HEK293 (cell line): ENCODE results near the gene SORBS2.

Experiments
- CTCF ChIA-PET: fragments of 350-600 bp; formaldehyde crosslinking; extraction: SDS; loops from one replicate; lab custom pipeline; 2021; ENCODE audit warnings: antibody characterized with exemption; lab: Yijun Ruan, JAX
- POLR2A ChIA-PET: fragments of 300-600 bp; formaldehyde crosslinking; extraction: SDS; loops from one replicate; lab custom pipeline; 2020; ENCODE audit warnings: antibody characterized with exemption, inconsistent platforms; lab: Yijun Ruan, JAX
- H3K27ac ChIP-seq: fragments of 200-500 bp; sonication (Bioruptor generic); 2 replicates; pipeline ENCODE4 v1.5.1; 2014; ENCODE audit warnings: low read depth, low read length, control low read depth, inconsistent platforms; ENCODE audit errors: extremely low read depth
- H3K36me3 ChIP-seq, 2 experiments: fragments of 200-500 bp in 1 of 2; sonication (Bioruptor generic) in 1 of 2; 1 replicate in 1 of 2; 2 replicates in 1 of 2; pipeline ENCODE4 v1.5.1; 2014 to 2017; ENCODE audit warnings: inconsistent platforms in 2 of 2, low read length in 2 of 2; ENCODE audit not compliant: control insufficient read depth in 2 of 2, insufficient read depth in 1 of 2
- H3K4me1 ChIP-seq: fragments of 200-500 bp; sonication (Bioruptor generic); 2 replicates; pipeline ENCODE4 v1.5.1; 2014; ENCODE audit warnings: mild to moderate bottlenecking, low read length, inconsistent platforms; ENCODE audit not compliant: control insufficient read depth, insufficient read depth
- H3K4me3 ChIP-seq: 2 replicates; pipeline ENCODE4 v1.5.1; 2011; ENCODE audit warnings: low read depth, mild to moderate bottlenecking, control low read depth, low read length, moderate library complexity
- H3K9me3 ChIP-seq: fragments of 200-500 bp; sonication (Bioruptor generic); 2 replicates; pipeline ENCODE4 v1.5.1; 2014; ENCODE audit warnings: low read depth, low read length, inconsistent platforms; ENCODE audit not compliant: control insufficient read depth, insufficient read depth
- EGR2 ChIP-seq: fragments of 450-650 bp; formaldehyde crosslinking; IDR thresholded peaks from 2 replicates; pipeline ENCODE4 v1.5.1; 2016; ENCODE audit warnings: low read depth, missing biosample characterization, missing genetic modification characterization
- GLIS1 ChIP-seq: fragments of 450-650 bp; formaldehyde crosslinking; IDR thresholded peaks from 2 replicates; pipeline ENCODE4 v1.5.1; 2016; ENCODE audit warnings: missing biosample characterization, missing genetic modification characterization
- GLIS2 ChIP-seq: fragments of 450-650 bp; formaldehyde crosslinking; IDR thresholded peaks from 2 replicates; pipeline ENCODE4 v1.5.1; 2016; ENCODE audit warnings: missing biosample characterization, missing genetic modification characterization
- HIC1 ChIP-seq: fragments of 450-650 bp; formaldehyde crosslinking; IDR thresholded peaks from 2 replicates; pipeline ENCODE4 v1.5.1; 2016; ENCODE audit warnings: missing biosample characterization, missing genetic modification characterization
- SP7 ChIP-seq: fragments of 450-650 bp; formaldehyde crosslinking; IDR thresholded peaks from 2 replicates; pipeline ENCODE4 v1.5.1; 2016; ENCODE audit warnings: missing biosample characterization, missing genetic modification characterization
- ZEB2 ChIP-seq: fragments of 450-650 bp; formaldehyde crosslinking; IDR thresholded peaks from 2 replicates; pipeline ENCODE4 v1.5.1; 2016; ENCODE audit warnings: missing biosample characterization, missing genetic modification characterization
- ZFHX2 ChIP-seq: fragments of 450-650 bp; formaldehyde crosslinking; conservative IDR thresholded peaks from 2 replicates; pipeline ENCODE4 v1.5.1; 2016; ENCODE audit warnings: missing biosample characterization, missing genetic modification characterization
- ZFP69B ChIP-seq: fragments of 450-650 bp; formaldehyde crosslinking; IDR thresholded peaks from 2 replicates; pipeline ENCODE4 v1.5.1; 2016; ENCODE audit warnings: missing biosample characterization, missing genetic modification characterization
- ZNF341 ChIP-seq: fragments of 450-650 bp; formaldehyde crosslinking; IDR thresholded peaks from 2 replicates; pipeline ENCODE4; 2016; ENCODE audit warnings: low read depth, missing biosample characterization, missing genetic modification characterization
- ZNF350 ChIP-seq: fragments of 450-650 bp; formaldehyde crosslinking; IDR thresholded peaks from 2 replicates; pipeline ENCODE4 v1.5.0; 2017; ENCODE audit warnings: missing biosample characterization, mild to moderate bottlenecking, missing genetic modification characterization
- ZNF48 ChIP-seq: fragments of 450-650 bp; formaldehyde crosslinking; IDR thresholded peaks from 2 replicates; pipeline ENCODE4 v1.5.1; 2016; ENCODE audit warnings: missing biosample characterization, missing genetic modification characterization
- ZNF513 ChIP-seq: fragments of 450-650 bp; IDR thresholded peaks from 2 replicates; pipeline ENCODE4 v1.5.1; 2018; ENCODE audit warnings: missing biosample characterization, missing genetic modification characterization
- ZNF521 ChIP-seq: fragments of 450-650 bp; formaldehyde crosslinking; IDR thresholded peaks from 2 replicates; pipeline ENCODE4 v1.5.1; 2017; ENCODE audit warnings: missing biosample characterization, mild to moderate bottlenecking, missing genetic modification characterization
- ZNF555 ChIP-seq: fragments of 450-650 bp; formaldehyde crosslinking; conservative IDR thresholded peaks from 2 replicates; pipeline ENCODE4 v1.5.1; 2017; ENCODE audit warnings: missing biosample characterization, mild to moderate bottlenecking, missing genetic modification characterization, inconsistent platforms
- ZNF776 ChIP-seq: fragments of 450-650 bp; formaldehyde crosslinking; IDR thresholded peaks from 2 replicates; pipeline ENCODE4 v1.5.0; 2017; ENCODE audit warnings: missing biosample characterization, missing genetic modification characterization, borderline replicate concordance
- TF ChIP-seq, protein P1 (sequence below): fragments of 450-650 bp; formaldehyde crosslinking; IDR thresholded peaks from 2 replicates; pipeline ENCODE4 v1.5.1; 2016; ENCODE audit warnings: missing biosample characterization, missing genetic modification characterization, borderline replicate concordance

The SORBS2 gene

DNA sequence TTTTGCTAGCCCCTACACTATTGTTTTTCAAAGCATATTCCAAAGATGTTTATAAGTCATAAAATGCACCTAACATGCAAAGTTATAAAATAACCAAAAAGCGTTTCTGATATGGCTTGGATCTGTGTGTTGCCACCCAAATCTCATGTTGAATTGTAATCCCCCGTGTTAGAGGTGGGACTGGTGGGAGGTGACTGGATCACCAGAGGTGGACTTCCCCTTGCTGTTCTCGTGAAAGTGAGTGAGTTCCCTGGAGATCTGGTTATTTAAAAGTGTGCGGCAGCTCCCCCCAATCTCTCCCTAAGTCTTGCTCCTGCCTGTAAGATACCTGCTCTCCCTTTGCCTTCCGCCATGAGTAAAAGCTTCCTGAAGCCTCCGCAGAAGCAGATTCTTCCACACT, 22.8 kb upstream of the SORBS2 start (continued):
- TF ChIP-seq HIC1 (no peak), ZEB2 (no peak)

- Histone ChIP-seq H3K4me1 (peaks cover 2% of the 10 kb centered on the region; the same call in 1 of the 2 replicates), H3K9me3 (no peaks in the 10 kb centered on the region), H3K27ac (no peak overlapping the region), H3K36me3 (no peaks in the 10 kb centered on the region), H3K4me3 (no peak overlapping the region)
- ChIA-PET POLR2A (no interaction called here), CTCF (no interaction called here)
- no peak for TF ChIP-seq ZNF513 (tag by site-specific recombination)
- TF ChIP-seq ZNF776, result no peak
- TF ChIP-seq ZNF521 (tag by site-specific recombination), result no peak
- no peak for TF ChIP-seq ZNF555
- no peak for TF ChIP-seq ZFP69B (tag by site-specific recombination)
- TF ChIP-seq ZNF341, result no peak
- no peak for TF ChIP-seq ZNF350
- no peak for TF ChIP-seq ZNF48 (tag by site-specific recombination)
- TF ChIP-seq EGR2, result peak; percentile 52; the same call in 1 of the 2 replicates
- peak; percentile 12; the same call in 1 of the 2 replicates for TF ChIP-seq GLIS1 (tag by site-specific recombination)
- TF ChIP-seq ZFHX2 (tag by site-specific recombination), result peak; percentile 80
Observed at GRCh38 chr4:185834088-185834487, 22.1 kb upstream of the SORBS2 start.

GRCh38 chr4:185833055-185833598, 21.1 kb upstream of the SORBS2 start:
- no peak overlapping the region for H3K4me3 ChIP-seq
- ChIA-PET CTCF (no interaction called here), POLR2A (no interaction called here)
- H3K27ac ChIP-seq, result no peak overlapping the region
- no peaks in the 10 kb centered on the region for H3K4me1 ChIP-seq
- H3K9me3 ChIP-seq, result no peaks in the 10 kb centered on the region
- TF ChIP-seq SP7 (tag by site-specific recombination), result peak; percentile 86
- TF ChIP-seq, protein P1, sequence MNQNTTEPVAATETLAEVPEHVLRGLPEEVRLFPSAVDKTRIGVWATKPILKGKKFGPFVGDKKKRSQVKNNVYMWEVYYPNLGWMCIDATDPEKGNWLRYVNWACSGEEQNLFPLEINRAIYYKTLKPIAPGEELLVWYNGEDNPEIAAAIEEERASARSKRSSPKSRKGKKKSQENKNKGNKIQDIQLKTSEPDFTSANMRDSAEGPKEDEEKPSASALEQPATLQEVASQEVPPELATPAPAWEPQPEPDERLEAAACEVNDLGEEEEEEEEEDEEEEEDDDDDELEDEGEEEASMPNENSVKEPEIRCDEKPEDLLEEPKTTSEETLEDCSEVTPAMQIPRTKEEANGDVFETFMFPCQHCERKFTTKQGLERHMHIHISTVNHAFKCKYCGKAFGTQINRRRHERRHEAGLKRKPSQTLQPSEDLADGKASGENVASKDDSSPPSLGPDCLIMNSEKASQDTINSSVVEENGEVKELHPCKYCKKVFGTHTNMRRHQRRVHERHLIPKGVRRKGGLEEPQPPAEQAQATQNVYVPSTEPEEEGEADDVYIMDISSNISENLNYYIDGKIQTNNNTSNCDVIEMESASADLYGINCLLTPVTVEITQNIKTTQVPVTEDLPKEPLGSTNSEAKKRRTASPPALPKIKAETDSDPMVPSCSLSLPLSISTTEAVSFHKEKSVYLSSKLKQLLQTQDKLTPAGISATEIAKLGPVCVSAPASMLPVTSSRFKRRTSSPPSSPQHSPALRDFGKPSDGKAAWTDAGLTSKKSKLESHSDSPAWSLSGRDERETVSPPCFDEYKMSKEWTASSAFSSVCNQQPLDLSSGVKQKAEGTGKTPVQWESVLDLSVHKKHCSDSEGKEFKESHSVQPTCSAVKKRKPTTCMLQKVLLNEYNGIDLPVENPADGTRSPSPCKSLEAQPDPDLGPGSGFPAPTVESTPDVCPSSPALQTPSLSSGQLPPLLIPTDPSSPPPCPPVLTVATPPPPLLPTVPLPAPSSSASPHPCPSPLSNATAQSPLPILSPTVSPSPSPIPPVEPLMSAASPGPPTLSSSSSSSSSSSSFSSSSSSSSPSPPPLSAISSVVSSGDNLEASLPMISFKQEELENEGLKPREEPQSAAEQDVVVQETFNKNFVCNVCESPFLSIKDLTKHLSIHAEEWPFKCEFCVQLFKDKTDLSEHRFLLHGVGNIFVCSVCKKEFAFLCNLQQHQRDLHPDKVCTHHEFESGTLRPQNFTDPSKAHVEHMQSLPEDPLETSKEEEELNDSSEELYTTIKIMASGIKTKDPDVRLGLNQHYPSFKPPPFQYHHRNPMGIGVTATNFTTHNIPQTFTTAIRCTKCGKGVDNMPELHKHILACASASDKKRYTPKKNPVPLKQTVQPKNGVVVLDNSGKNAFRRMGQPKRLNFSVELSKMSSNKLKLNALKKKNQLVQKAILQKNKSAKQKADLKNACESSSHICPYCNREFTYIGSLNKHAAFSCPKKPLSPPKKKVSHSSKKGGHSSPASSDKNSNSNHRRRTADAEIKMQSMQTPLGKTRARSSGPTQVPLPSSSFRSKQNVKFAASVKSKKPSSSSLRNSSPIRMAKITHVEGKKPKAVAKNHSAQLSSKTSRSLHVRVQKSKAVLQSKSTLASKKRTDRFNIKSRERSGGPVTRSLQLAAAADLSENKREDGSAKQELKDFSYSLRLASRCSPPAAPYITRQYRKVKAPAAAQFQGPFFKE, result no peak
- no peak for TF ChIP-seq GLIS2 (tag by site-specific recombination)
- no peaks in the 10 kb centered on the region for H3K36me3 ChIP-seq
